ENCODE measurements around the gene KRT25. TPM values are rescaled to one million over a fixed set of nuclear protein-coding genes. Genes with fewer than 3 reads are reported as not detected.

The KRT25 gene
- total RNA-seq, 1 experiment from 2014 or later = 0.28 TPM

DNA sequence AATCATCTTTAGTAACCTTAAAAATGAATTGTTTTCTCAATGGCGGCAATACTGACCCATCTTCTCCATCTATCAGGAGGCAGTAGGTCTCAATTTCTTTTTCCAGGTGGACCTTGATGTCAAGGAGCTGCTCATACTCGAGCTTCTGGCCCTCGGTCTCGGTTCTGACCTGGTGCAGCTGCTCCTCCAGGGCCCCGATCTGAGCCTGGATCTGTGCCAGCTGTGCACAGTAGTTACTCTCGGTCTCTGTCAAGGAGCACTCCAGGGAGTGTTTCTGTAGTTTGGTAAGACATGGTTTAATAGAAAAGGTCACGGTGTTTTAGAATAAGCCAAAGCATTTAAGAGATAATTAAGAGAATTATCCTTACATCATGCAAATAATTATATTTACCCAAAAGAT lies 22.3 kb upstream of the KRT25 start:
- no peak for DNase-seq (ENCODE audit: low spot score)
- Histone ChIP-seq H3K4me1 (ENCODE audit: insufficient read depth, low read length, poor library complexity, severe bottlenecking) (no peaks in the 10 kb centered on the region), H3K4me3 (ENCODE audit: low read depth, low read length, poor library complexity, severe bottlenecking) (no peak overlapping the region), H3K27me3 (replicated peaks; ENCODE audit: insufficient read depth, low read depth, low read length, poor library complexity) (no peaks in the 10 kb centered on the region), H3K27ac (ENCODE audit: low read depth, low read length, poor library complexity, severe bottlenecking) (no peak overlapping the region), H3K9me3 (ENCODE audit: low read depth, low read length, poor library complexity, severe bottlenecking) (no peaks in the 10 kb centered on the region), H3K36me3 (ENCODE audit: insufficient read depth, low read length, poor library complexity, severe bottlenecking) (no peaks in the 10 kb centered on the region)
- intact Hi-C loops (cut with micrococcal nuclease; ENCODE audit: unreplicated experiment) = no loop called here
- CTCF ChIA-PET = no interaction called here
- POLR2A ChIA-PET (ENCODE audit: low non-redundant PET) = no interaction called here
- TF ChIP-seq EZH2 (IDR thresholded peaks at IDR 0.05; ENCODE audit: borderline replicate concordance, low read depth, low read length, poor library complexity, severe bottlenecking) = no peak
- TF ChIP-seq, protein P1, sequence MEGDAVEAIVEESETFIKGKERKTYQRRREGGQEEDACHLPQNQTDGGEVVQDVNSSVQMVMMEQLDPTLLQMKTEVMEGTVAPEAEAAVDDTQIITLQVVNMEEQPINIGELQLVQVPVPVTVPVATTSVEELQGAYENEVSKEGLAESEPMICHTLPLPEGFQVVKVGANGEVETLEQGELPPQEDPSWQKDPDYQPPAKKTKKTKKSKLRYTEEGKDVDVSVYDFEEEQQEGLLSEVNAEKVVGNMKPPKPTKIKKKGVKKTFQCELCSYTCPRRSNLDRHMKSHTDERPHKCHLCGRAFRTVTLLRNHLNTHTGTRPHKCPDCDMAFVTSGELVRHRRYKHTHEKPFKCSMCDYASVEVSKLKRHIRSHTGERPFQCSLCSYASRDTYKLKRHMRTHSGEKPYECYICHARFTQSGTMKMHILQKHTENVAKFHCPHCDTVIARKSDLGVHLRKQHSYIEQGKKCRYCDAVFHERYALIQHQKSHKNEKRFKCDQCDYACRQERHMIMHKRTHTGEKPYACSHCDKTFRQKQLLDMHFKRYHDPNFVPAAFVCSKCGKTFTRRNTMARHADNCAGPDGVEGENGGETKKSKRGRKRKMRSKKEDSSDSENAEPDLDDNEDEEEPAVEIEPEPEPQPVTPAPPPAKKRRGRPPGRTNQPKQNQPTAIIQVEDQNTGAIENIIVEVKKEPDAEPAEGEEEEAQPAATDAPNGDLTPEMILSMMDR (conservative IDR thresholded peaks at IDR 0.05; ENCODE audit: low read depth, low read length) = no peak
- BruUV-seq (replicated peaks) = no TSS peak

DNA sequence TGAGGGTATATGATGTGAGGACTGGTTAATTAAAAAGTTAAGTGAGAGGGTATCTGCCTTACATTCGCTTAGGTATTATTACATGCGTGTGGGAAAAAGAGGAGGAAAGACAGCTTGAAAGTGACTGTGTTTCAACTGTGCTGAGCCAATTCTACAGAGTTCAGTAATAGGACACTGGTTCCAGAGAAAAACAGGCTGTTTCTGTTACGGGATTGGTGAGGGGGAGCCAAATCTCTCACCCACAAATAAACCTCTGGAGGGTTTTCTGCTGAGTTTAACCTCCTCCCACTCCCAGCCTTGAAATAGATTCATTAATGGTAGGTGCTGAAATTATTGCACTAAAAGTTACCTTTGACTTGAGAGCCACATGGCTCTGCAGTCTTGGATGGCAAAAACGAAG lies 20.8 kb upstream of the KRT25 start:
- BruUV-seq (replicated peaks) = no TSS peak
- no peak overlapping the region for H3K27ac ChIP-seq (ENCODE audit: low read depth, low read length, poor library complexity, severe bottlenecking)
- intact Hi-C loops (cut with micrococcal nuclease; ENCODE audit: unreplicated experiment) = no loop called here
- ChIA-PET POLR2A (ENCODE audit: low non-redundant PET) (no interaction called here), CTCF (no interaction called here)
- DNase-seq (ENCODE audit: low spot score) = no peak
- TF ChIP-seq EZH2 (IDR thresholded peaks at IDR 0.05; ENCODE audit: borderline replicate concordance, low read depth, low read length, poor library complexity, severe bottlenecking) = no peak
- TF ChIP-seq, protein P1 (conservative IDR thresholded peaks at IDR 0.05; ENCODE audit: low read depth, low read length) = no peak
- no peaks in the 10 kb centered on the region for H3K27me3 ChIP-seq (replicated peaks; ENCODE audit: insufficient read depth, low read depth, low read length, poor library complexity)
- no peaks in the 10 kb centered on the region for H3K36me3 ChIP-seq (ENCODE audit: insufficient read depth, low read length, poor library complexity, severe bottlenecking)
- no peaks in the 10 kb centered on the region for H3K9me3 ChIP-seq (ENCODE audit: low read depth, low read length, poor library complexity, severe bottlenecking)
- H3K4me1 ChIP-seq (ENCODE audit: insufficient read depth, low read length, poor library complexity, severe bottlenecking) = no peaks in the 10 kb centered on the region
- H3K4me3 ChIP-seq (ENCODE audit: low read depth, low read length, poor library complexity, severe bottlenecking) = no peak overlapping the region

DNA sequence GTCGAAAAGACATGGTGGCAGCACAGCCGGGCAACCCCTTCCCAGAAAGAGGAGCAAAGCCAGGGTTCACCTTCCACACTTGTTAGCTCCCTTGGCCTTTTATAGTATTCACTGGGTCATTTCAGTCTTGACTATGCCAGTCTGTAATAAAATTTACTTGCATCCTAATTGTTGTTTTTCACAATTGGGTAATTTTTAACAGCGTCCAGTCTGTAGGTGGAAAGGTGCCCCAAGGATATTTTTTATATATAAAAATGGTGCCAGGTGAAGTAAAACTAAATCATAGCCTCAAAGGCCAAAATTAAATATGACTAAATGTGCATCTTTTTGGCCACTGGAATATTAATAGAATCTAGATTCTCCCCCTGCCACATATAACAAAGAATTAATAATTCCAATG lies 17.0 kb upstream of the KRT25 start, which contains the start of gene KRT26:
KRT26 (minus strand) TSS at position 101 of the 400 bp plus-strand sequence; CDS start at position 13, 88 bp downstream.
- TF ChIP-seq EZH2 (IDR thresholded peaks at IDR 0.05; ENCODE audit: borderline replicate concordance, low read depth, low read length, poor library complexity, severe bottlenecking) = no peak
- TF ChIP-seq, protein P1 (conservative IDR thresholded peaks at IDR 0.05; ENCODE audit: low read depth, low read length) = no peak
- ChIA-PET POLR2A (ENCODE audit: low non-redundant PET) (no interaction called here), CTCF (no interaction called here)
- Histone ChIP-seq H3K9me3 (ENCODE audit: low read depth, low read length, poor library complexity, severe bottlenecking) (no peaks in the 10 kb centered on the region), H3K27ac (ENCODE audit: low read depth, low read length, poor library complexity, severe bottlenecking) (no peak within 1 kb of the TSS), H3K36me3 (ENCODE audit: insufficient read depth, low read length, poor library complexity, severe bottlenecking) (no peaks in the 10 kb centered on the region), H3K4me1 (ENCODE audit: insufficient read depth, low read length, poor library complexity, severe bottlenecking) (no peaks in the 10 kb centered on the region), H3K4me3 (ENCODE audit: low read depth, low read length, poor library complexity, severe bottlenecking) (no peak within 1 kb of the TSS), H3K27me3 (replicated peaks; ENCODE audit: insufficient read depth, low read depth, low read length, poor library complexity) (no peaks in the 10 kb centered on the region)
- intact Hi-C loops (cut with micrococcal nuclease; ENCODE audit: unreplicated experiment) = no loop called here
- no TSS peak for BruUV-seq (replicated peaks)
- DNase-seq (ENCODE audit: low spot score) = no peak
